Measurements from ENCODE around the gene ENPP6.

ENPP6 gene

DNA sequence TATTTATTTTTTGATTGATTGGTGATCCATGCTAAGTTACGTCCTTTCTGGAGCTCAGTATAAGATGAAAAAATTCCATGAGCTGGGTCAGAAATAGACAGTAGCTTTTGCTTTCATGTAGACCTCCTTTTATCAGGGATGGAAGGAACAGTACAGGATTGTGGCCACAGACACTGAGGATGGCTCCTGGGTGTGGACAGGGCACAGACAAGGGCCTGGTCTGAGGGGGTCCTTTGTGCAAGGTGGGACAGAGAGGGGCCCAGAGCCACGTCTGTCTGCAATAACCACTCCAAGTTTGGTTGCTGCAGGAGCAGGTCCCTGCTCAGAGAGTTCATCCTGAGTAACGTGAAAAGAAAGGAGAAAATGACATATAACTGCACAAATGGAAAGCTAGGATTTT, 127.1 kb downstream of the ENPP6 start:
- no peak for TF ChIP-seq EP300 (IDR thresholded peaks at IDR 0.05; ENCODE audit: borderline replicate concordance)

DNA sequence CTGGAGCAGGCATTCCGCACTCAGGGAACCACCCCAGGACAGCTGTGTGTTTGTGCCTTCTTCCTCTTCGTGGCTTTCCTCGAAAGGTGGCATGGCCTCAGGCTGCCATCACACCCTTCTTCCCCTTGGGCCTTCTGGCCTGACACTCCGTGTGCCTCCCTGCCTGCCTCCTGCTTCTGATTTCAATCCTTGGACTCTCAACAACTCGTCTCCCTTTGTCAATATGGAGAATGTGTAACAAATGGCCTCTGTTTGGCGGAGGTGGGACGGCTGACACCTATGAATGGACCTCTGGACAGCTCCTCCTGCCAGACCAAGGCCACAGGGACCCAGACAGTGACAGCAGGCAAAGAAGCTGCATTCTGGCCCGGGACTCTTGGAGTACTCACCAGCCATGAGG, 137.0 kb downstream of the ENPP6 start:
- TF ChIP-seq CEBPB (IDR thresholded peaks at IDR 0.05) (no peak), TCF12 (IDR thresholded peaks at IDR 0.05; ENCODE audit: low read depth) (no peak), RAD21 (IDR thresholded peaks at IDR 0.05; ENCODE audit: low read depth) (no peak), ZBTB7A (IDR thresholded peaks at IDR 0.05; ENCODE audit: low read depth) (no peak), NFIC (IDR thresholded peaks at IDR 0.05) (no peak), FOXM1 (IDR thresholded peaks at IDR 0.05; ENCODE audit: borderline replicate concordance, low read depth) (no peak), CREB1 (IDR thresholded peaks at IDR 0.05; ENCODE audit: low read depth) (no peak), YY1 (IDR thresholded peaks at IDR 0.05; ENCODE audit: low read depth) (no peak)
- TF ChIP-seq, protein P1, sequence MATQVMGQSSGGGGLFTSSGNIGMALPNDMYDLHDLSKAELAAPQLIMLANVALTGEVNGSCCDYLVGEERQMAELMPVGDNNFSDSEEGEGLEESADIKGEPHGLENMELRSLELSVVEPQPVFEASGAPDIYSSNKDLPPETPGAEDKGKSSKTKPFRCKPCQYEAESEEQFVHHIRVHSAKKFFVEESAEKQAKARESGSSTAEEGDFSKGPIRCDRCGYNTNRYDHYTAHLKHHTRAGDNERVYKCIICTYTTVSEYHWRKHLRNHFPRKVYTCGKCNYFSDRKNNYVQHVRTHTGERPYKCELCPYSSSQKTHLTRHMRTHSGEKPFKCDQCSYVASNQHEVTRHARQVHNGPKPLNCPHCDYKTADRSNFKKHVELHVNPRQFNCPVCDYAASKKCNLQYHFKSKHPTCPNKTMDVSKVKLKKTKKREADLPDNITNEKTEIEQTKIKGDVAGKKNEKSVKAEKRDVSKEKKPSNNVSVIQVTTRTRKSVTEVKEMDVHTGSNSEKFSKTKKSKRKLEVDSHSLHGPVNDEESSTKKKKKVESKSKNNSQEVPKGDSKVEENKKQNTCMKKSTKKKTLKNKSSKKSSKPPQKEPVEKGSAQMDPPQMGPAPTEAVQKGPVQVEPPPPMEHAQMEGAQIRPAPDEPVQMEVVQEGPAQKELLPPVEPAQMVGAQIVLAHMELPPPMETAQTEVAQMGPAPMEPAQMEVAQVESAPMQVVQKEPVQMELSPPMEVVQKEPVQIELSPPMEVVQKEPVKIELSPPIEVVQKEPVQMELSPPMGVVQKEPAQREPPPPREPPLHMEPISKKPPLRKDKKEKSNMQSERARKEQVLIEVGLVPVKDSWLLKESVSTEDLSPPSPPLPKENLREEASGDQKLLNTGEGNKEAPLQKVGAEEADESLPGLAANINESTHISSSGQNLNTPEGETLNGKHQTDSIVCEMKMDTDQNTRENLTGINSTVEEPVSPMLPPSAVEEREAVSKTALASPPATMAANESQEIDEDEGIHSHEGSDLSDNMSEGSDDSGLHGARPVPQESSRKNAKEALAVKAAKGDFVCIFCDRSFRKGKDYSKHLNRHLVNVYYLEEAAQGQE (IDR thresholded peaks at IDR 0.05; ENCODE audit: low read depth), result no peak
- TF ChIP-seq, protein P2, sequence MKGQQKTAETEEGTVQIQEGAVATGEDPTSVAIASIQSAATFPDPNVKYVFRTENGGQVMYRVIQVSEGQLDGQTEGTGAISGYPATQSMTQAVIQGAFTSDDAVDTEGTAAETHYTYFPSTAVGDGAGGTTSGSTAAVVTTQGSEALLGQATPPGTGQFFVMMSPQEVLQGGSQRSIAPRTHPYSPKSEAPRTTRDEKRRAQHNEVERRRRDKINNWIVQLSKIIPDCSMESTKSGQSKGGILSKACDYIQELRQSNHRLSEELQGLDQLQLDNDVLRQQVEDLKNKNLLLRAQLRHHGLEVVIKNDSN (IDR thresholded peaks at IDR 0.05), result no peak

DNA sequence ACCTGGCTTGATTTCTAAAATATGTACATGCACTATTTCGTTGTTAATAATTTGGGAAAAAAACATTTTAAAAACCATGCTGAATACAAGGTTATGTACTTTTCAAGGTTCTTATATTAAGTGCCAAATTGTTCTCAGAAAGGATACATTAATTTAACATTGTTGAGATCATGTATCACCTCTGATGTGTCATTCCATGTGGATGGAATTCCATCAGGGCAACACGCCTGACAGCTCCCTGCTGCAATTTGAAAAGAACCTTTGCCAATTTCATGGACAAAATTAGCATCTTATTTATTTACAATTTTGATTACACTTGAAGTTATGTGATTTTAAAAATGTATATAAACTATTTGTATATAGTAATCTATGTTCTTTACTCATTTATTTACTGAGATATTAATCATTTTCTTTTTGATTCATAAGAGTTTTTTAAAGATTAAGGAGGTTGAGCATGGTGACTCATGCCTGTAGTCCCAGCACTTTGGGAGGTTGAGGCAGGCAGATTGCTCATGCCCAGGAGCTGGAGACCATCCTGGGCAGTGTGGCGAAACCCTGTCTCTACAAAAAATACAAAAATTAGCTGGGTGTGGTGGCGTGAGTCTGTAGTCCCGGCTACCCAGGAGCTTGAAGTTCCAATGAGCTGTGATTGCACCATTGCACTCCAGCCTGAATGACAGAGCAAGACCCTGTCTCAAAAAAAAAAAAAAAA, 142.8 kb downstream of the ENPP6 start:
- no peak for TF ChIP-seq TAF1 (IDR thresholded peaks at IDR 0.05; ENCODE audit: low read depth)
- no peak for TF ChIP-seq ZBTB7A (IDR thresholded peaks at IDR 0.05; ENCODE audit: low read depth)
- TF ChIP-seq NFIC (IDR thresholded peaks at IDR 0.05), result no peak
- TF ChIP-seq, protein P1 (IDR thresholded peaks at IDR 0.05; ENCODE audit: low read depth), result no peak
- no peak for TF ChIP-seq TEAD4 (IDR thresholded peaks at IDR 0.05)
- TF ChIP-seq FOXM1 (IDR thresholded peaks at IDR 0.05; ENCODE audit: borderline replicate concordance, low read depth), result no peak
- no peak for TF ChIP-seq CREB1 (IDR thresholded peaks at IDR 0.05; ENCODE audit: low read depth)
- TF ChIP-seq YY1 (IDR thresholded peaks at IDR 0.05; ENCODE audit: low read depth), result no peak
- TF ChIP-seq, protein P3, sequence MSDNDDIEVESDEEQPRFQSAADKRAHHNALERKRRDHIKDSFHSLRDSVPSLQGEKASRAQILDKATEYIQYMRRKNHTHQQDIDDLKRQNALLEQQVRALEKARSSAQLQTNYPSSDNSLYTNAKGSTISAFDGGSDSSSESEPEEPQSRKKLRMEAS (IDR thresholded peaks at IDR 0.05), result no peak
- TF ChIP-seq, protein P2 (IDR thresholded peaks at IDR 0.05), result no peak
- no peak for TF ChIP-seq EP300 (IDR thresholded peaks at IDR 0.05; ENCODE audit: borderline replicate concordance)
- no peak for TF ChIP-seq EGR1 (IDR thresholded peaks at IDR 0.05)
- TF ChIP-seq CEBPB (IDR thresholded peaks at IDR 0.05), result no peak
- TF ChIP-seq RAD21 (IDR thresholded peaks at IDR 0.05; ENCODE audit: low read depth), result no peak

DNA sequence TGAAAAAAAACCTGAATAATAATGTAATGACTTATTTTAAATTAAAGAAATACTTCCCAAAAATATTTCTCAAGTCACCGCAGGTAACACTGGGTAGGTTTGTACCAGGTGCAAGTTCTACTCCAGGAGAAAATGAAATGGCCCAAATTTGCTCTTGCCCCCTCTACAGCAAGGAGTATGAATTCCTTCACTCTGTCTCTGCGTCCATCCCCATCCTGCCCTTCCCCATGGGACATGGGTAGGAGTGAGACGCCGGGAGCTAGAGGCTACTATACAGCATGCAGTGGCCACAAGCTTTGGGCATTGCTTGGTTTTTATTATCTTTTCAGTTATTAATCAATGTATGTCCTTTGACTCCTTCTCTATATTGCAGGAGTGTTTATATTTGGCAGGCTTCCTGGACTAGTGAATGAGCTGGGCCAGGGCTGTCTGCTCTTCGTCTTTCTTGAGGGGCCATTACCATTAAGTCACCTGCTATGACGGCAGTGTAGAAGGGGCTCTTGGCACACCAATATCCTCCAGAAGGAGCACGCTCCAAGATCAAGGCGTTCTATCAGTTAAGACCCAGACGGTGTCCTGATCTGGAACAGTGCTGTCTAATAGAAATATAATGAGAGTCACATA, 149.6 kb downstream of the ENPP6 start:
- TF ChIP-seq, protein P2 (IDR thresholded peaks at IDR 0.05), result no peak
- TF ChIP-seq TAF1 (IDR thresholded peaks at IDR 0.05; ENCODE audit: low read depth), result no peak
- TF ChIP-seq, protein P3 (IDR thresholded peaks at IDR 0.05), result no peak
- TF ChIP-seq TCF12 (IDR thresholded peaks at IDR 0.05; ENCODE audit: low read depth), result no peak
- no peak for TF ChIP-seq ZBTB7A (IDR thresholded peaks at IDR 0.05; ENCODE audit: low read depth)
- TF ChIP-seq EP300 (IDR thresholded peaks at IDR 0.05; ENCODE audit: borderline replicate concordance), result no peak
- TF ChIP-seq, protein P1 (IDR thresholded peaks at IDR 0.05; ENCODE audit: low read depth), result no peak
- TF ChIP-seq NFIC (IDR thresholded peaks at IDR 0.05), result no peak
- TF ChIP-seq FOXM1 (IDR thresholded peaks at IDR 0.05; ENCODE audit: borderline replicate concordance, low read depth), result no peak
- TF ChIP-seq CREB1 (IDR thresholded peaks at IDR 0.05; ENCODE audit: low read depth), result no peak
- TF ChIP-seq EGR1 (IDR thresholded peaks at IDR 0.05), result no peak
- no peak for TF ChIP-seq RAD21 (IDR thresholded peaks at IDR 0.05; ENCODE audit: low read depth)
